IMR-90 (cell line): ENCODE results near the gene MTA1. TPM values are rescaled to one million over a fixed set of nuclear protein-coding genes. Genes with fewer than 3 reads are reported as not detected.

Experiments
- ATAC-seq: fragments of 200-7000 bp; cut with Tn5 transposase; 2 replicates; pipeline ENCODE4 v1.9.1; 2020; ENCODE audit warnings: low read depth, mild to moderate bottlenecking, moderate library complexity
- BruUV-seq: library from RNA; stranded (reverse); fragments of 400-500 nt; replicated peaks from 2 replicates; lab custom pipeline; 2021; lab: Mats Ljungman, UMichigan
- CTCF ChIA-PET: fragments of 300-600 bp; formaldehyde crosslinking; extraction: SDS; loops from one replicate; lab custom pipeline; 2021; ENCODE audit warnings: antibody characterized with exemption; lab: Yijun Ruan, JAX
- POLR2A ChIA-PET: fragments of 300-600 bp; sonication (Branson Sonifier 250); formaldehyde crosslinking; loops from one replicate; lab custom pipeline; 2022; ENCODE audit warnings: antibody characterized with exemption; ENCODE audit not compliant: unreplicated experiment; lab: Charles Lee
- DNase-seq: peaks from one replicate; pipeline ENCODE4 v3.0.0; 2013
- H2AFZ ChIP-seq: replicated peaks from 2 replicates; pipeline ENCODE3; 2013; ENCODE audit warnings: low read length, mild to moderate bottlenecking; ENCODE audit not compliant: poor library complexity
- H2AK5ac ChIP-seq: 2 replicates; pipeline ENCODE4 v1.6.1; 2013; ENCODE audit warnings: low read depth, low read length, inconsistent platforms
- H2AK9ac ChIP-seq: replicated peaks from 2 replicates; pipeline ENCODE3; 2013; ENCODE audit warnings: mild to moderate bottlenecking, low read depth, low read length, moderate library complexity; ENCODE audit not compliant: poor library complexity
- H2BK120ac ChIP-seq: 2 replicates; pipeline ENCODE4 v1.6.1; 2013; ENCODE audit warnings: low read depth, low read length, inconsistent platforms
- H2BK15ac ChIP-seq: 3 replicates; pipeline ENCODE4 v1.6.1; 2013; ENCODE audit warnings: low read depth, low read length, inconsistent platforms
- H2BK20ac ChIP-seq: 2 replicates; pipeline ENCODE4 v1.6.1; 2013; ENCODE audit warnings: low read depth, mild to moderate bottlenecking, inconsistent platforms, low read length, moderate library complexity
- H2BK5ac ChIP-seq: 2 replicates; pipeline ENCODE4 v1.6.1; 2013; ENCODE audit warnings: mild to moderate bottlenecking, low read depth, low read length, inconsistent platforms; ENCODE audit not compliant: poor library complexity, severe bottlenecking
- H3K14ac ChIP-seq: replicated peaks from 2 replicates; pipeline ENCODE4 v1.6.1; 2013; ENCODE audit warnings: low read depth, low read length, inconsistent platforms
- H3K18ac ChIP-seq: 2 replicates; pipeline ENCODE4 v1.6.1; 2013; ENCODE audit warnings: low read depth, low read length, control low read depth
- H3K23ac ChIP-seq: 2 replicates; pipeline ENCODE4 v1.6.1; 2013; ENCODE audit warnings: low read depth, low read length, inconsistent platforms
- H3K27ac ChIP-seq: 2 replicates; pipeline ENCODE4 v1.5.1; 2013; ENCODE audit warnings: mild to moderate bottlenecking, control low read depth, low read length; ENCODE audit not compliant: insufficient read depth
- H3K27me3 ChIP-seq: 2 replicates; pipeline ENCODE4 v1.6.1; 2013; ENCODE audit warnings: low read length; ENCODE audit not compliant: control insufficient read depth, insufficient read depth
- H3K36me3 ChIP-seq: 2 replicates; pipeline ENCODE4 v1.6.1; 2013; ENCODE audit warnings: low read length, mixed read lengths; ENCODE audit not compliant: control insufficient read depth, insufficient read depth
- H3K4ac ChIP-seq: 2 replicates; pipeline ENCODE4 v1.6.1; 2013; ENCODE audit warnings: low read depth, low read length, inconsistent platforms
- H3K4me1 ChIP-seq: 2 replicates; pipeline ENCODE4 v1.6.1; 2013; ENCODE audit warnings: low read length, mixed read lengths; ENCODE audit not compliant: control insufficient read depth, insufficient read depth
- H3K4me2 ChIP-seq: 2 replicates; pipeline ENCODE4 v1.6.1; 2013; ENCODE audit warnings: low read depth, mild to moderate bottlenecking, control low read depth, low read length, moderate library complexity
- H3K4me3 ChIP-seq: 2 replicates; pipeline ENCODE4 v1.5.1; 2013; ENCODE audit warnings: low read depth, mild to moderate bottlenecking, control low read depth, low read length, moderate library complexity; ENCODE audit not compliant: insufficient read depth
- H3K56ac ChIP-seq: 2 replicates; pipeline ENCODE4 v1.6.1; 2013; ENCODE audit warnings: low read length, inconsistent platforms; ENCODE audit not compliant: insufficient read depth; ENCODE audit errors: extremely low read depth
- H3K79me1 ChIP-seq, 2 experiments: 2 replicates each; pipeline ENCODE4 v1.6.1; 2013; ENCODE audit warnings: low read length in 2 of 2, inconsistent platforms in 1 of 2, low read depth in 1 of 2
- H3K9ac ChIP-seq: 2 replicates; pipeline ENCODE4 v1.6.1; 2013; ENCODE audit warnings: low read depth, low read length, control low read depth
- H3K9me1 ChIP-seq: 2 replicates; pipeline ENCODE4 v1.6.1; 2013; ENCODE audit warnings: low read length, inconsistent platforms; ENCODE audit not compliant: insufficient read depth
- H3K9me3 ChIP-seq: 2 replicates; pipeline ENCODE4 v1.6.1; 2013; ENCODE audit warnings: low read length; ENCODE audit not compliant: control insufficient read depth, insufficient read depth
- H4K20me1 ChIP-seq: 2 replicates; pipeline ENCODE4 v1.6.1; 2013; ENCODE audit warnings: low read length, inconsistent platforms; ENCODE audit not compliant: insufficient read depth
- H4K5ac ChIP-seq: 2 replicates; pipeline ENCODE4 v1.6.1; 2013; ENCODE audit warnings: mild to moderate bottlenecking, low read depth, low read length, control low read depth
- H4K8ac ChIP-seq, 2 experiments: 2 replicates each; pipeline ENCODE4 v1.6.1; 2013; ENCODE audit warnings: low read depth in 2 of 2, low read length in 2 of 2, control low read depth in 1 of 2, inconsistent platforms in 1 of 2
- H4K91ac ChIP-seq: 2 replicates; pipeline ENCODE4 v1.6.1; 2013; ENCODE audit warnings: low read depth, low read length, inconsistent platforms; ENCODE audit not compliant: insufficient read depth
- CHD1 ChIP-seq: IDR thresholded peaks from 2 replicates; pipeline ENCODE4 v1.6.1; 2012; ENCODE audit warnings: low read depth, low read length, improper control_type of control experiment
- ELK1 ChIP-seq: fragments of 150-350 bp; IDR thresholded peaks from 2 replicates; pipeline ENCODE4 v1.6.1; 2016; ENCODE audit warnings: low read depth, mild to moderate bottlenecking, low read length, moderate library complexity, borderline replicate concordance
- FOS ChIP-seq: fragments of 150-350 bp; IDR thresholded peaks from 2 replicates; pipeline ENCODE4 v1.6.1; 2016; ENCODE audit warnings: low read depth, low read length
- MXI1 ChIP-seq: IDR thresholded peaks from 2 replicates; pipeline ENCODE4 v1.6.1; 2012; ENCODE audit warnings: low read depth, mild to moderate bottlenecking, low read length, moderate library complexity, borderline replicate concordance
- POLR2A ChIP-seq: IDR thresholded peaks from 2 replicates; pipeline ENCODE4 v1.6.1; 2012; ENCODE audit warnings: mild to moderate bottlenecking, low read depth, low read length
- RCOR1 ChIP-seq: IDR thresholded peaks from 2 replicates; pipeline ENCODE4 v1.6.1; 2012; ENCODE audit warnings: mild to moderate bottlenecking, low read length, improper control_type of control experiment; ENCODE audit not compliant: insufficient replicate concordance
- RFX5 ChIP-seq: IDR thresholded peaks from 2 replicates; pipeline ENCODE4 v1.8.0; 2012; ENCODE audit warnings: low read depth, mild to moderate bottlenecking, low read length, moderate library complexity
- SMC3 ChIP-seq: fragments of 150-350 bp; IDR thresholded peaks from 2 replicates; pipeline ENCODE4 v1.6.1; 2016; ENCODE audit warnings: low read depth, mild to moderate bottlenecking, antibody characterized with exemption, low read length, moderate library complexity
- WGBS, 2 experiments: methylation state at CpG; one replicate each; pipeline versions ENCODE4 v1.1.5 to v1.1.7; 2013; ENCODE audit warnings: missing lambda C conversion rate in 2 of 2; ENCODE audit not compliant: insufficient read length in 1 of 2; ENCODE audit errors: extremely low coverage in 2 of 2; 5-methylcytosine and 5-hydroxymethylcytosine counted together
- dilution Hi-C: fragments of 300-500 bp; cut with HindIII; formaldehyde crosslinking; loops from one replicate; pipeline ENCODE4 v1.14.3; 2018; ENCODE audit warnings: low sequenced_read_pairs; ENCODE audit not compliant: unreplicated experiment
- in situ Hi-C: fragments of 300-500 bp; cut with MboI; formaldehyde crosslinking; loops from 3 replicates; pipeline ENCODE4 v1.14.3; 2019; ENCODE audit warnings: low sequenced_read_pairs, inconsistent platforms, mixed read lengths
- intact Hi-C: fragments of 100-400 bp; cut with micrococcal nuclease; formaldehyde crosslinking; loops from 2 replicates; pipeline ENCODE4 v1.10.0; 2022
- polyA plus RNA-seq, 3 experiments: library from polyadenylated mRNA; depleted of rRNA; stranded (reverse); fragments of >200 nt; gene quantifications; 2 replicates each; pipeline ENCODE4 v1.2.3, GENCODE V29; 2012; ENCODE audit warnings: low replicate concordance in 1 of 3
- total RNA-seq: library from RNA; depleted of rRNA; stranded (reverse); fragments of >200 nt; gene quantifications from 2 replicates; pipeline ENCODE4 v1.2.3, GENCODE V29; 2012

Gene MTA1
- total and polyA plus RNA-seq, 2 of the 4 experiments (the other 2 are of a cell fraction) = 21.5 to 61.6 TPM

DNA sequence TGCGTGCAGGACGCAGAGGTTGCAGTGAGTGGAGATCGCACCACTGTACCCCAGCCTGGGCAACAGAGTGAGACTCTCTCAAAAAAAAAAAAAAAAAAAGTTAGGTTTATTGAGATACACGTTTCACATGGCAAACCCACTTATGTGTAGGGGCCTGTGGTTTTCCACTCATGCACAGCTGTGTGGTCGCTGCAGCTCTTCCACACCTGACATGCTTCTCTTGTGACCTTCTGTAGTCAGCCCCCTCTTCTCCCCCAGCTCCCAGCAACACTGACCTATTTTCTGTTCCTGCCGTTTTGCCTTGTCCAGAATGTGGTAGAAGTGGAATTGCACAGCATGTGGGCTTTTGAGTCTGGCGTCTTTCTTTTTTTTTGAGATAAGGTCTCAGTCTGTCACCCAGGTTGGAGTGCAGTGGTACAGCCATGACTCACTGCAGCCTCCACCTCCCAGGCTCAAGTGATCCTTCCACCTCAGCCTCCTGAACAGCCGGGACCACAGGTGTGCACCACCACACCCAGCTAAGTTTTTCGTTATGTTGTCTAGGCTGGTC, 8.4 kb downstream of the MTA1 start:
- no peak overlapping the region for H3K18ac ChIP-seq
- dilution Hi-C loops (no loop called here), intact Hi-C loops (no loop called here), in situ Hi-C loops (no loop called here)
- ATAC-seq (no peak), DNase-seq (no peak)
- CTCF ChIA-PET = no interaction called here
- H3K9me3 ChIP-seq = no peaks in the 10 kb centered on the region
- H2BK20ac ChIP-seq = no peak overlapping the region
- no peak overlapping the region for H3K56ac ChIP-seq
- H3K4me1 ChIP-seq = no peaks in the 10 kb centered on the region; the same call in 1 of the 2 replicates
- no peak overlapping the region for H2BK15ac ChIP-seq
- H3K4me2 ChIP-seq = no peak overlapping the region
- no peak overlapping the region for H2AK9ac ChIP-seq
- H3K23ac ChIP-seq = no peak overlapping the region
- no peak overlapping the region for H3K14ac ChIP-seq
- no CpG with 5 or more reads among the region's 9 CpGs for WGBS, 2 experiments
- no peak overlapping the region for H4K5ac ChIP-seq
- peaks cover 14% of the 10 kb centered on the region for H3K36me3 ChIP-seq
- no peak overlapping the region for H2BK5ac ChIP-seq
- H4K20me1 ChIP-seq = peaks cover 81% of the 10 kb centered on the region
- no peak overlapping the region for H3K4me3 ChIP-seq
- POLR2A ChIA-PET = no interaction called here
- TF ChIP-seq CHD1 (no peak), RFX5 (no peak), SMC3 (no peak), ELK1 (no peak), POLR2A (no peak), FOS (no peak), RCOR1 (no peak), MXI1 (no peak)
- H4K8ac ChIP-seq = no peak overlapping the region
- no peak overlapping the region for H3K9ac ChIP-seq
- peaks cover 17 to 60% of the 10 kb centered on the region in 2 experiments for H3K79me1 ChIP-seq
- H3K9me1 ChIP-seq = peaks cover 6% of the 10 kb centered on the region
- no peak overlapping the region for H3K27ac ChIP-seq
- no peak overlapping the region for H2AK5ac ChIP-seq
- no peak overlapping the region for H2BK120ac ChIP-seq
- BruUV-seq = no TSS peak
- no peaks in the 10 kb centered on the region for H3K27me3 ChIP-seq
- H3K4ac ChIP-seq = no peak overlapping the region
- no peak overlapping the region for H4K91ac ChIP-seq
- no peak overlapping the region for H2AFZ ChIP-seq
